ENCODE data around the gene RAET1E.
"Not testable (repeated sequence)": the region's sequence is repeated elsewhere in the genome, so short reads cannot be mapped to it uniquely, and the experiment has no call there.

The RAET1E gene

GRCh38 chr6:149927025-149927424 is 29.1 kb upstream of the RAET1E start:
- DNase-seq (ENCODE audit: low read depth) = not testable (repeated sequence)

GRCh38 chr6:149925974-149926777 is 28.3 kb upstream of the RAET1E start:
- peak; percentile 49 for DNase-seq (ENCODE audit: low read depth)

GRCh38 chr6:149925253-149925973 is 27.5 kb upstream of the RAET1E start:
- no peak for DNase-seq (ENCODE audit: low read depth)

GRCh38 chr6:149924933-149925252 is 27.0 kb upstream of the RAET1E start:
- DNase-seq (ENCODE audit: low read depth) = no peak

GRCh38 chr6:149924206-149924932 is 26.5 kb upstream of the RAET1E start:
- DNase-seq (ENCODE audit: low read depth) = no peak

GRCh38 chr6:149923327-149923986 is 25.5 kb upstream of the RAET1E start:
- no peak for DNase-seq (ENCODE audit: low read depth)

- DNase-seq (ENCODE audit: low read depth) = peak; percentile 62
Observed at GRCh38 chr6:149922642-149923326, 24.9 kb upstream of the RAET1E start, which contains the start of gene RAET1G. RAET1G (minus strand) TSS chr6:149923121; CDS start chr6:149923010, 111 bp downstream.

- DNase-seq (ENCODE audit: low read depth) = not testable (repeated sequence)
Observed at GRCh38 chr6:149922091-149922490, 24.2 kb upstream of the RAET1E start.

GRCh38 chr6:149921361-149921760 is 23.4 kb upstream of the RAET1E start:
- DNase-seq (ENCODE audit: low read depth) = no peak

- no peak for DNase-seq (ENCODE audit: low read depth)
Observed at GRCh38 chr6:149919834-149920225, 21.9 kb upstream of the RAET1E start.

- not testable (repeated sequence) for DNase-seq (ENCODE audit: low read depth)
Observed at GRCh38 chr6:149919126-149919833, 21.4 kb upstream of the RAET1E start.

GRCh38 chr6:149918151-149918905 is 20.4 kb upstream of the RAET1E start:
- no peak for DNase-seq (ENCODE audit: low read depth)

- no peak for DNase-seq (ENCODE audit: low read depth)
Observed at GRCh38 chr6:149917679-149918078, 19.8 kb upstream of the RAET1E start.

GRCh38 chr6:149915970-149916865 is 18.3 kb upstream of the RAET1E start:
- no peak for DNase-seq (ENCODE audit: low read depth)

GRCh38 chr6:149913540-149914240 is 15.8 kb upstream of the RAET1E start:
- DNase-seq (ENCODE audit: low read depth) = no peak

- DNase-seq (ENCODE audit: low read depth) = no peak
Observed at GRCh38 chr6:149913085-149913484, 15.2 kb upstream of the RAET1E start.

GRCh38 chr6:149912680-149913079 is 14.8 kb upstream of the RAET1E start:
- DNase-seq (ENCODE audit: low read depth) = not testable (repeated sequence)

- no peak for DNase-seq (ENCODE audit: low read depth)
Observed at GRCh38 chr6:149910721-149911151, 12.8 kb upstream of the RAET1E start.

Measured in activated gamma-delta T cell treated with anti-CD3 and anti-CD28 coated beads, Interleukin-2, amount 50 U/mL, for 16 hours (primary cell).